ENCODE measurements around the gene USP6NL.

USP6NL gene

DNA sequence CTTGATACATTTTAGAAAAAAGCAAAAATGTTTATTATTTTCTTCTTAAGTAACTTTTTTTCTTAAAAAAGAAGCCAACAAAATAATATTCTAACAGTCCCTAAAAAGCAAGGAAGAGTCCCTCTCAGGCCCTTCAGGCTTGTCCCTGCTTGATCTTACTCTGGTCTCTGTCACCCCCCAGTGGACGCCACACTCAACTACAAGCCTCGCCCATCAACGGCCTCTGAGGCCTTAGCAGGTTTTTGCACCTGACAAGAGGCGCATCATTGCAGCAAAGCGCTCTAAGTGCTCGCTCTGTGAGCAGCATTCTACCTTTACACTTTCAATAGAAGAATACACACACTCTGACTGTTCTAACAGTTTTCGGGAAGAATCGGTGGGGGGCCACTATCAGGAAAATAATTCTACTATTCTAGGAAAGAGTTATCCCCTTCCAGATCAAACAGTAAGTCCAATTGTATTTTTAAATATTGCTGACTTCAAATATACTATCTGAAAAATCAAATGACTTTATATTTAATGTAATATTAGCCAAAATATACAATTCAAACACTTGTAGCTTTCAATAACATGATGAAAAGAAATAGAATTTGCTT is 139.2 kb downstream of the USP6NL start:
- no peak for DNase-seq

DNA sequence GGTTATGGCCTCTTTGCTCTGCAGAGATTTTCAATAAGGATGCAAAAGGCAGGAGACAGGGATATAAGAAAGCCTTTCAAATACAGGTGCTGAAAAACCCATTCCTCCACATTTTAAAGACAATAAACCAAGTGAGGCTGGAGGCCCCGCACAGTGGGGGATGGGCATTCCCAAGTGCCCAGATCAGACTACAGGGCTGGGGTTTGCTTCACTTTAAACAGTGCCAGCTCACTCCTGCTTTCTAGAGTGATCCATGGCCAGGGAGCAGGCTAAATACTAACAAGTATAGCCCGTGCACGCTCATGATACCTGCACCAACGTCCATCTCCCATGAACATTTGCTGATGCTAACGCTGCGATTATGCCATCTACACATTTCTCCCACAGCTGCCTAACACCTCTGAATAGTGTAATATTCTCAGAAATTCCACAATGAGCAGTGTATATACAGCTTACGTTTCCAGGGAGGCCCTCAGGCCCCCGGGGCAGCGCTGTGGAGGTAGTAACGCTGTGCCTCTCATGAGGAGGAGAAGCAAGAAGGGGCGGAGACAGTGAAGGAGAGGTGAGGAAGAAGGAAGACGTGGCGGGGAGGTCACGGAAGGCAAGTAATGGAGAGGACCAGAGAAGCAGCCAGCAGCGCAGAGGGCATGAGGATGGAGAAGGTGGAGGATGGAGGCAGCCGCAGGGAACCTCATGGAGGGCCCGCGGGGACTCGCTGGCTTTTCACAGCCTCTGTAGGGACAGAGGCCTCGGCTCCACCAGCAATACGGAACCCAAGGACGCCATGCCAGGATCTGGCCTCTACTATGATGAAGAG is 141.7 kb downstream of the USP6NL start:
- DNase-seq, result no peak

- no peak for DNase-seq
Measured at GRCh38 chr10:11468126-11468742, 143.2 kb downstream of the USP6NL start.

GRCh38 chr10:11465406-11465805 is 146.0 kb downstream of the USP6NL start:
- no peak for DNase-seq

DNA sequence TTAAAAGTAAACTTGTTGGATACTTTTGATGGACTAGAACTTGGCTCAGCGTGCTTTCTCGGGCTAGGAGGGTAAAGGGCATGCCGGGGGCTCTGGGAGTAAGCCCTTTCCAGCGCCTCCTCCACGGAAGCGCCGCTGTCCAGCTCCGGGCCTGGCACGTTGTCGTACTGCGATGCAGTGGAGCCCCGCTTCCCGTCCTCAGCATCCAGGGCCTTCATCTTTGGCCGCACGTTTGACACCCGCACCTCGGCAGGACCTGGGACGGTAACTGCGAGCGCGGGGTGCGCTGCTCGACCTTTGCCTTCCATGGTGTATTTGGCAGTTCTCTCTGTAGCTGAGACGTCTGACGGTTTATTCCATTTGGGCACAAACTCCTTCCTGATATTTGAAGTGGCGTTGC is 148.3 kb downstream of the USP6NL start:
- DNase-seq, result no peak

DNA sequence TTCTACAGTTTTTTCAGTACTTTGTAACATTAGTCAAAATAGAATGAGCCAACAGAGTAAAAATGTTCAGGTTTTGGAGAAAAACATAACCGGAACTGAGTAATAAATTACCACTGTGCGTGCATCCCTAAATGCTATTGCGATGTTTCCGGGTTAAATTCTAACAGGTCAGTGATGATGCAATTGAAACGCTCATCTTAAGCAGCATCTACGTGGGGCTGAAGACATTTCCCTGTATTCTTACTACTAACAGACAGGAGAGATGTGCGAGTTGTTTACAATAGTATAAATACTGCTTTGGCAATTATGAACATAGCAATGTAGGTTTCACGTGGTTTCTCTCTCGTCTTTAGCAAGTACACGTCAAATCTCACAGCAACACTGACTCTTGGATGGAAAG is 149.4 kb downstream of the USP6NL start:
- DNase-seq, result no peak

DNA sequence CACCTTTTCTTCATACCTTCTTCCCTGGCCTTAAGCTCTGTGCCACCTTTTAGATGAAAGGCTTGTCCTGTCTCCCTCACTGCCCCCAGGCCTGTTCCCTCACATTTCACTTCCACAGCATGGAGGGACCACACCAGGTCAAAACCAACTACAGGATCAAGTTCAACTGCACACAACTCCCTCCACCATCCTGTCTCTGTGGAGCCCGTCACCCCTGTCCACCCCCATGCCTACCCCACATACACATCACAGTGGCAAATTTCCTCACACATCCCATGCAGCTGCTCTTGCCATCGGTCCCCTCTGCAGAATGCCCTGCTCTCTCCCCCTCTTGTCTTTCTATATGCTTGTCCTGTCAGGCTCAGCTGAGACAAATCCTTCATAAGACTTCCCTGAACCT is 154.1 kb downstream of the USP6NL start:
- DNase-seq, result no peak

GRCh38 chr10:11454958-11455566 is 156.4 kb downstream of the USP6NL start:
- no peak for DNase-seq

DNA sequence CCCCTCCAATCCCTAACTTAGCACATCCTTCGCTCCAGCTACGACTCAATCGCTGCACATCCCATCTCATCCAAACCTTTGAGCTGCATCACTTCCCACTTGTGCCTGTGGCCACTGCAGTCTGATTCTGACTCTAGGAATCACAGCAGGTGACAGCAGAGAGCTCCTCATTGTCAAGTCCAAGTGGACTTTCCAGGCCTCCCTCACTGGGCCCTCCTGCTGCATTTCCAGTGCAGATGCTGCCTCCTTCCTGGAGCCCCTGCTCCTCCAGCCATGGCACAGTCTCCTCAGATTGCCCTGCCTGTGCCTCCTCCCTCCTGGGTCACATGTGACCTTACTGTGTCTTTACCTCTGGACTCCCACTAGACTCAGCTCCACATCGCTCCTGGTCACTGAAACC is 157.3 kb downstream of the USP6NL start:
- DNase-seq, result no peak

DNA sequence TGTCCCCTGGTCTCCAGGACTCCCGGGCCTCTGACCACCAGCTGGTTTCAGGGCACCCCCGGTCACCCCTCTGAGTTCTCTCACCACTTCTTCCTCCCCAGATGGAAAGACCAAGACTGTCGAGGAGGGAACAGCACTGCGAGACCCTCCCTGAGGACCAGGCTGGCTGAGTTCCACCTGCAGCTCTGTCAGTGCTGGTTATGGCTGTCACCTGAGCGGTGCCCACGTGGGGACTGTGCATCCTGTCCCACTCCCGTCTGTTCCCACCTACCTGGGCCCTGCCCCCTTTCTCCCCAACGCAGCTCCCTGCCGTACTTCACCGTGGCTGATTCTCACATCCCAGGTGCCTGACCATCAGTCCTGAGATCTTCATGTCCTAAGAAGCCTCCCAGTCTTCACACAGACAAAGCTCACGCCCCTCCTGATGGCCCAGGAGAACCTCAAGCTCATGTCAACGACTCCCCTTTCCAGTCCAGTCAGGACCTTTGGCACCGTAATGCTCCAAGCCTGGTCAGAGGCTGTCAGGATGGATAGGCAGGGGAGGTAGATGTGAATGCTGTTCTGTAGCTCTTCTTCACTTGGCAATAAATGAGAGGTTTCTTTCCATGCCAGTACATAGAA is 159.7 kb downstream of the USP6NL start:
- no peak for DNase-seq

- no peak for DNase-seq
Measured at GRCh38 chr10:11450427-11450826, 161.0 kb downstream of the USP6NL start.

GRCh38 chr10:11449761-11450160 is 161.7 kb downstream of the USP6NL start:
- DNase-seq, result no peak

DNA sequence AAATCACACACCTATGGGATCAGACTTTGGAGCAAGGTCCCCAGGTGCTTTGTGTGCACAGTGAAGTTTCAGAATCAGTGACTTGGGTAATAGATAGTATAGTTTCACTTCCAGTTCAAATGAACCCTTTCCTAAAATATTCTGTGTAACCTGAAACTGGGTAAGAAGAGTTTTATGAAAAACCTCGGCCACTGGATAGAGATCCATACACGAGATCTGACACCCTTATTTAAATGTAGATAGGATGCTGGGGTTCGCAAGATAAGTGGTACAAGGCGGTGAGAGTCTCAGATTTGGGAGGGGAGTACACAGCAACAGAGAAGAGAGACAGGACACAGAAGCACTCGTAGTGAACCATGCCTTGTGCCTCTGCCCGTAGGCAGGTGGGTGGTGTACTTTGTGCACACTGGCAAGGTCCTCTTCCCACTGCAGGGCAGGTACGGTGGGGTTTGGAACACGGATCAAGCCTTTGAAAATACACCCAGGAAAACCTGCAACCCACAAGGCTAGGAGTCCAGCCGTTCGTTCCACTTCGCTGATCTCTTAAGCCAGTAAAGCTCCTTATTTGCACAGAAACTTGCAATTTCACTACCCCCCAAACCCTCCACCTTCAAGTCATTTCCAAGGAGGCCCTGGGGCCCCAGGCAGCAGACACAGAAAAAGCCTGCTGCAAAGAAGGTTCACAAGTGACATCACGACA is 162.8 kb downstream of the USP6NL start:
- DNase-seq, result no peak

DNA sequence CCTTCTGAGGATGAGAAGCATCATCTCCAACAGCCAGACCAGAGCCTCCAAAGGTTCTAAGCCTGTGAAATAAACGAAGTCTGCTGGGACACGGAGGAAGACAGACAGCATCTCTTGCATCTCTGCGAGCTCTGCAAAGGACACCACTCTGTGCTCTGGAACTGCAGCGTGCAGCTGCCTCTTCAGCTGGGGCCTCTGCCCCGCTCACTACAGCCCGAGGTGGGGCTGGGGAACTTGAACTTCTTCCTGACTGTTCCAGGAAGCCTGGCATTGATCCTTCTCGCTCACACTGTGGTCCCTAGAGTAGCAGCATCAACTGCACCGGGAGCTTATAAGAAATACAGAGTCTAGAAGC is 163.3 kb downstream of the USP6NL start:
- no peak for DNase-seq

DNA sequence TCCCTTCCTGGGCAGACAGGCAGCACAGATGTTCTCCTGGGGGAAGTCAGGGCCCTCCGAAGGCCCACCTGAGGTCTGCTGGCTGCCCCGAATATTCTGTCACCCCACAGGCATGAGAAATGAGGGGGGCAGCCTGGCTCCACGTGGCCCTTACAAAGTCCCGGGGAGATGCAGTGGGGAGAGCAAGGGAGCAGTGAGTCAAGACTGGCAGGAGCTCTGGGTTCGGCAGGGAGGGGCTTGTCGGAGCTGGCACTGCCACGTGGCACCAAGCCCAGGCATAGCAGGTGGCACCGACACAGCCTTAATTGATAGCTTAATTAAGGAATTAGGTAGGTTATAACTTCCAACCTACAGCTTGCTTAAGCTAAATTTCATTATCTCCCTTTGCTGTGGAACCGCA is 163.9 kb downstream of the USP6NL start:
- DNase-seq, result no peak

- DNase-seq, result no peak
Measured at GRCh38 chr10:11446864-11447263, 164.6 kb downstream of the USP6NL start.

DNA sequence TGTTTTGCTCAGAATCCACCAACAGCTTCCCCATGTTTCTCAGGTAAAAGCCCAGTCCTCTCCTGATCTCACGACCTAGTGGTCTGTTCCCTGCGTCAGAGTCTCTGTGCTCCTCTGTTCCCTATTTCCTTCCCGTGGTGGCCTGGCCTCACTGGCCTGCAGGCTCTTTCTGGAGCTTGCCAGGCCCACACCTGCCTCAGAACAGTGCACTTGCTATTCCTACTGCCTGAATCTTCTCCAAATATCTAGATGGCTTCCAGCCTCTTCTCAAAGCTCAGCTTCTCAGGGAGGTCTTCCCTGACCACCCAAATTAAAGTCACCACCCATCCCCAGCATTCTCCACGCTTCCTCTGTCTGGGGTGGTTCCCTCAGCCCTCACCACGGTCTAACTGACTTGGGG is 165.3 kb downstream of the USP6NL start:
- no peak for DNase-seq

GRCh38 chr10:11444531-11445228 is 166.8 kb downstream of the USP6NL start:
- no peak for DNase-seq

- DNase-seq, result no peak
Measured at GRCh38 chr10:11444155-11444530, 167.3 kb downstream of the USP6NL start.

DNA sequence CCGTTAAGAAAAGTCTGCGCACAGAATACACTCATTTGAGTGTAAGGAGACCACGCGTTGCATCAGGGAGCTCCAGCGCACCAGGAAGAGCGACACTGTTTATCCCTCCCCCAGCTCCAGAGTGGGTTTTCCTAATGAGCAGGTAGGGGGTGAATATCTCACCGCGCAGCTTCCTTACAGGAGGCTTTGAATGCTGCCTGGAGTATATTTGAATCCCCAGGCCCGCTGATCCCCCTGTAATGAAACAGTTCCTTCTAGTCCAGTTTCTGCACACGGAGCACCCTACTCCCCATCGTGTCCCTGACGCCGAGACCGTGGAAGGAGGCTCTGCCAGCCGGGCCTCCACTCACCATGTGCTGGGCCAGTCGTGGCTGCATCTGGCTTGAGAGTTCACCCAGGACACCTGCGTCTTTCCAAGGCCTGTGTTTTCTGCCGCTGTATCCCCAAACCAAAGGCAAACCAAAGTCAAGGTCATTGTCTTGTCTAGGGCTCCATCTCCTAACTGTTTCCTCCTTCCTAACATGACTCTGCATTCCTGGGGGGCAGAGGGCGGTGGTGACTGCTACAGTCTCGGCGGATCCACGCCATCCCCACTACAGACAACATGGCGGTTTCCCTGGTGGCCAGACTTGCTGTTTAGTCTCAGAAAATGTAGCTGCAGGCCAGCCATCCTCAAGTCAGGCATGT is 167.8 kb downstream of the USP6NL start:
- DNase-seq, result no peak

DNA sequence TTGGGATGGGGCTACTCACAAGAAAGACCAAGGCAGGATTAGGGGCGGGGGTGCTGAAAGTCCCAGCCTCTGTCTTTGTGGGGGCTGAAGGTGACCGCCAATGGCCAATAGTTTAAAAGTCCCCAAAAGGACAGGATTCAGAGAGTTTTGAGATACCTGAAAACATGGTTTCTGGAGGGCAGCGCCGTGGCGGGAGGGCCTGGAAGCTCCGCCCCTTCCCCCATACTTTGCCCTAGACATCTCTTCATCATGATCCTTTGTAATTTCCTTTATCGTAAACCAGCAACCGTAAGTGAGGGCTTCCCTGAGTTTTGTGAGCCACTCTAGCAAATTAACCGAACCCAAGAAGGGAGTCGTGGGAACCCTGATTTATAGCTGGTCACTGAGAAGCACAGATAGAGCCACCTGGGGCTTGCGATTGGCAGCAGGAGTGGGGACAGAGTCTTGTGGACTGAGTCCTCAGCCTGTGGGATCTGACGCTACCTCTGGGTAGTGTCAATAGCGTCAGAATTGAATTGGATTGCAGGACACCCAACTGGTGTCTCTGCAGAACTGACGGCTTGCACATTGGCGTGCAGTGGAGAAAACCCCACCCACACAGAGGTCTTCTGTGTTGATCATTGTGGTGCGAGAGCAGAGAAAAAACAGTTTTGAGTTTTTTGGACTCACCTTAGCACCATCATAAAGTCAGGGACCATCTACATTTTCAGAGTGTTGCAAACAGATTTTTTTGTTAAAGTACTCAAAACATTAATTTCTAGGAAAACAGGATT is 169.3 kb downstream of the USP6NL start:
- no peak for DNase-seq

Data from NCI-H526 treated with DMSO at 0.1 percent for 48 hours (cell line).